Measurements from ENCODE around the gene DSTYK.
"Not testable (repeated sequence)": the region's sequence is repeated elsewhere in the genome, so short reads cannot be mapped to it uniquely, and the experiment has no call there.

Gene DSTYK

GRCh38 chr1:205211839-205212536 is 486 bp upstream of the DSTYK start:
- no peak for DNase-seq

GRCh38 chr1:205210756-205211168 is 740 bp downstream of the DSTYK start:
- peak; percentile 18 for DNase-seq

- DNase-seq, result no peak
These were observed 2.7 kb downstream of the DSTYK start for GRCh38 chr1:205208811-205209210.

- no peak for DNase-seq
These were observed 6.4 kb downstream of the DSTYK start for GRCh38 chr1:205205055-205205454.

GRCh38 chr1:205204552-205204951 is 7.0 kb downstream of the DSTYK start:
- DNase-seq, result no peak

- DNase-seq, result no peak
These were observed 11.6 kb downstream of the DSTYK start for GRCh38 chr1:205199931-205200299.

GRCh38 chr1:205199090-205199930 is 12.2 kb downstream of the DSTYK start:
- DNase-seq, result no peak

- no peak for DNase-seq
These were observed 19.2 kb downstream of the DSTYK start for GRCh38 chr1:205192287-205192686.

GRCh38 chr1:205191622-205192021 is 19.9 kb downstream of the DSTYK start:
- no peak for DNase-seq

- DNase-seq, result no peak
These were observed 20.5 kb downstream of the DSTYK start for GRCh38 chr1:205190845-205191577.

- no peak for DNase-seq
These were observed 22.4 kb downstream of the DSTYK start for GRCh38 chr1:205189131-205189530.

GRCh38 chr1:205188596-205188995 is 22.9 kb downstream of the DSTYK start:
- DNase-seq, result no peak

GRCh38 chr1:205188098-205188497 is 23.4 kb downstream of the DSTYK start:
- DNase-seq, result no peak

GRCh38 chr1:205187420-205187819 is 24.1 kb downstream of the DSTYK start:
- DNase-seq, result no peak

- no peak for DNase-seq
These were observed 25.3 kb downstream of the DSTYK start for GRCh38 chr1:205186191-205186590.

- no peak for DNase-seq
These were observed 27.7 kb downstream of the DSTYK start for GRCh38 chr1:205183676-205184335.

- no peak for DNase-seq
These were observed 28.6 kb downstream of the DSTYK start for GRCh38 chr1:205182930-205183329.

GRCh38 chr1:205180331-205180730 is 31.2 kb downstream of the DSTYK start:
- DNase-seq, result not testable (repeated sequence)

GRCh38 chr1:205179842-205180241 is 31.7 kb downstream of the DSTYK start:
- DNase-seq, result no peak

- DNase-seq, result no peak
These were observed 38.7 kb downstream of the DSTYK start for GRCh38 chr1:205172729-205173366.

GRCh38 chr1:205171369-205171768 is 40.1 kb downstream of the DSTYK start:
- DNase-seq, result no peak

- no peak for DNase-seq
These were observed 40.8 kb downstream of the DSTYK start for GRCh38 chr1:205170532-205171269.

Data from CD4-positive, alpha-beta T cell treated with Interleukin-6 for 4 hours (primary cell).